AG09319 (cell line): ENCODE data around the gene CTNNB1.

Source experiments
- DNase-seq: peaks from one replicate; pipeline ENCODE4 v3.0.0-alpha.2; 2010; ENCODE audit warnings: low read depth; ENCODE audit errors: extremely low read depth
- CTCF ChIP-seq: IDR thresholded peaks from 2 replicates; pipeline ENCODE4 v1.5.1; 2011; ENCODE audit warnings: low read depth, mild to moderate bottlenecking, inconsistent platforms, low read length, moderate library complexity

Gene CTNNB1

GRCh38 chr3:41198950-41199865 is at the start of gene CTNNB1:
Gene CTNNB1, plus strand, starts transcription at chr3:41199505. Its CDS starts 24,564 bp downstream, at chr3:41224069.
- DNase-seq = peak; percentile 95
- TF ChIP-seq CTCF = no peak

GRCh38 chr3:41155834-41156233 is 43.5 kb upstream of the CTNNB1 start:
- TF ChIP-seq CTCF = no peak
- no peak for DNase-seq

- DNase-seq = no peak
- no peak for TF ChIP-seq CTCF
Observed at GRCh38 chr3:41158947-41159346, 40.4 kb upstream of the CTNNB1 start.

GRCh38 chr3:41159588-41160189 is 39.6 kb upstream of the CTNNB1 start:
- TF ChIP-seq CTCF = no peak
- DNase-seq = no peak

GRCh38 chr3:41162541-41162940 is 36.8 kb upstream of the CTNNB1 start:
- DNase-seq = no peak
- no peak for TF ChIP-seq CTCF

- DNase-seq = no peak
- TF ChIP-seq CTCF = no peak
Observed at GRCh38 chr3:41163006-41163405, 36.3 kb upstream of the CTNNB1 start.

GRCh38 chr3:41163421-41163820 is 35.9 kb upstream of the CTNNB1 start:
- no peak for TF ChIP-seq CTCF
- DNase-seq = no peak
